ENCODE results near the gene RNF115.

The RNF115 gene

DNA sequence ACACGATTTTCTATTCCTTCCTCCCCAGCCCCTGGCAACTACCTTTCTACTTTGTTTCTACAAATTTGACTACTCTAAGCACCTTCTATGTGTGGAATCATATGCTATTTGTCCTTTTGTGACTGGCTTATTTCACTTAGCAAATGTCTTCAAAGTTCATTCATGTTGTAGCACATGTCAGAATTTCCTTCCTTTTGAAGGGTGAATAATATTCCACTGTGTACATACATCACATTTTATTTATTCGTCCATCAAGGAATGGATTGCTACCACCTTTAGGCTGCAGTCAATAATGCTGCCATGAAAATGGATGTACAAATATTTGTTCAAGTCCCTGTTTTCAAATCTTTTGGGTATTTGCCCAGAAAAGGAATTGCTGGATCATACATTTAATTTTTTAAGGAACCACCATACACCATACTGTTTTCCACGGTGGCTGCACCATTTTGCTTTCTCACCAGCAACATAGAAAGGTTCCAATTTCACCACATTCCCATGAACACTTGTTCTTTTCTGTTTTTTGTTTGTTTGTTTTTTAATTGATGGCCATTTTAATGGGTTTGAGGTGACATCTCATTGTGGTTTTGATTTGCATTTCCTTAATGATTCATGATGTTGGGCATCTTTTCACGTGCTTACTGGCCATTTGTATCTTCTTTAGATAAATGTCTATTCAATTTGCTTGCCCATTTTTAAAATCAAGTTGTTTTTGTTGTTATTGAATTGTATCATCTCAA, 113.4 kb downstream of the RNF115 start:
- H3K4me3 ChIP-seq (ENCODE audit: low read depth, low read length), result no peak overlapping the region
- TF ChIP-seq CTCF (IDR thresholded peaks at IDR 0.05; ENCODE audit: borderline replicate concordance, insufficient read depth, low read depth, low read length), result no peak

- TF ChIP-seq CTCF (IDR thresholded peaks at IDR 0.05; ENCODE audit: borderline replicate concordance, insufficient read depth, low read depth, low read length), result no peak
- no peak overlapping the region for H3K4me3 ChIP-seq (ENCODE audit: low read depth, low read length)
Measured at GRCh38 chr1:145708063-145708462, 115.8 kb downstream of the RNF115 start.

DNA sequence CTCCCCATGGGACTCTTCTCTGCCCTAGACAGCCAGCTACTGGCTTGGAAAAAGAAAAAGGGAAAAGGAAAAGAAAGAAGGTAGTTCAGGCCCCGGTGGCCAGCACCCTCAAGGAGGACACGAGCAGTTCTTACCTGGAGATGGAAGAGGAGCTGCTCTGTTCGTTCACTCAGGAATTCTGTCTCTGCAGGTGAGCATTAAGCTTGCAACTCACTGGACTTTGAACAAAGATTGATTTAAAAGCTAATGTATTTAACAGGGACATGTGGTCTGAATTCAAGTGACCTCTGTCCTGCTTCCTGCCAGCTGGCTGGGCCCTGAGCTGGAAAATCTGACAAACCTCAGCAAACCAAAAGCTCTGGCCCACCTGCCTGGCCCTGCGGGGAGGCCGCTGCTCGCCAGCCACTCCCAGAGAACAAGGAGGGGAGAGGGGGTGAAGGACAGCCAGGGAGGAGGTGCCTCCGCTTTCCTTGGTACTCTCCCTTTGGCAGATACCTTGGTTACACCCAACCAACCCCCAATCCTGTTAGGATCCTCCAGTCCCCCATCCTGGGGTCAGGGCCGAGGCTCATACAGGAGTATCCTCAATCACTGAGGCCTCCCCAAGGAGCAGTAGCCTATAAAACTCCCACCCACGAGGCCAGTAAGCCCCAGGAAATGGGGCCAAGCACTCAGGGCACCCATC, 116.6 kb downstream of the RNF115 start, which contains the start of gene PDZK1:
TSS of gene PDZK1 (minus strand) at position 186 of the 685 bp plus-strand sequence. CDS start 19,347 bp downstream, outside the sequence.
- no peak for TF ChIP-seq CTCF (IDR thresholded peaks at IDR 0.05; ENCODE audit: borderline replicate concordance, insufficient read depth, low read depth, low read length)
- no peak within 1 kb of the TSS for H3K4me3 ChIP-seq (ENCODE audit: low read depth, low read length)

DNA sequence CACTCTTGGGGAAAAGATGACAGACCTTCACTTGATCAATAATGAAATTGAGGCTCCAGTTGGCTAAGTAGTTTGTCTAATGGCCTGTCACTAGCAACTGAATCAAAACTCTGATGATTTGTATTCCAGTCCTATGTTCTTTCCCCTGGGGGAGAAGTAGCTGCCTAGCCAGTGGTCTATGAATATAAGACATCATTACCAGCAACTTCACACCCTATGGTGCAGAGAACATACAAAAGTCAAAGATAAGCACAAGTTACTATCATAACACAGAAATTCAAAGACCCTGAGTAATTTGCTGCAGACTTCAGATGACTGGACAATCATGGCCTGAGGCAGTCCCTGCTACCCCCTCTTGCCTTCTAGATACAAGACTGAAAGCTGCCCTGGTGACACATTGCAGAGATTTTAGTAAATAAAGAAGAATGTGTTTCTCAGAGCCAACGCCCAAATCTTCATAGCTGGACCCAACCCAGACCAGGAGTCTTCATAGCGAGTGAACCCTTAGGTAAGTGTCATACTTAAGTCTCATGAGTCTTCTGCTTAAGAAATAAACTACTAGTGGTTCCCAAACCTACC, 117.7 kb downstream of the RNF115 start:
- no peak for TF ChIP-seq CTCF (IDR thresholded peaks at IDR 0.05; ENCODE audit: borderline replicate concordance, insufficient read depth, low read depth, low read length)
- no peak overlapping the region for H3K4me3 ChIP-seq (ENCODE audit: low read depth, low read length)

DNA sequence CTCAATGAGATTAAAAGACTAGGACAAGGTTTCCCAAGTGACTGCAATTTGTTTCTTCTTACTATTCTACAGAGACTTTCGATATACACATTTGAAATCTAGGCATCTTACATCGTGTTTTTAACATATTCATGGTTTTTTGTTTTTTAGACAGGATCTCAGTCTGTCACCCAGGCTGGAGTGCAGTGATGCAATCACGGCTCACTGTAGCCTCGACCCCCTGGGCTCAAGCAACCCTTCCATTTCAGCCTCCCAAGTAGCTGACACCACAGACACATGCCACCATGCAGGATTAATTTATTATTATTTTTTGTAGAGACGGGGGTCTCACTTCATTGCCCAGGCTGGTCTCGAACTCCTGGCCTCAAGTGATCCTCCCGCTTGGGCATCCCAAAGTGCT, 118.3 kb downstream of the RNF115 start:
- no peak overlapping the region for H3K4me3 ChIP-seq (ENCODE audit: low read depth, low read length)
- no peak for TF ChIP-seq CTCF (IDR thresholded peaks at IDR 0.05; ENCODE audit: borderline replicate concordance, insufficient read depth, low read depth, low read length)

GRCh38 chr1:145702826-145703225, 121.1 kb downstream of the RNF115 start:
- no peak overlapping the region for H3K4me3 ChIP-seq (ENCODE audit: low read depth, low read length)
- no peak for TF ChIP-seq CTCF (IDR thresholded peaks at IDR 0.05; ENCODE audit: borderline replicate concordance, insufficient read depth, low read depth, low read length)
